ENCODE results near the gene CDKN2AIP. TPM values are rescaled to one million over a fixed set of nuclear protein-coding genes. Genes with fewer than 3 reads are reported as not detected.

Gene CDKN2AIP
- total and polyA plus RNA-seq, 11 donors = 5.3 to 12.5 (median 8.6) TPM

DNA sequence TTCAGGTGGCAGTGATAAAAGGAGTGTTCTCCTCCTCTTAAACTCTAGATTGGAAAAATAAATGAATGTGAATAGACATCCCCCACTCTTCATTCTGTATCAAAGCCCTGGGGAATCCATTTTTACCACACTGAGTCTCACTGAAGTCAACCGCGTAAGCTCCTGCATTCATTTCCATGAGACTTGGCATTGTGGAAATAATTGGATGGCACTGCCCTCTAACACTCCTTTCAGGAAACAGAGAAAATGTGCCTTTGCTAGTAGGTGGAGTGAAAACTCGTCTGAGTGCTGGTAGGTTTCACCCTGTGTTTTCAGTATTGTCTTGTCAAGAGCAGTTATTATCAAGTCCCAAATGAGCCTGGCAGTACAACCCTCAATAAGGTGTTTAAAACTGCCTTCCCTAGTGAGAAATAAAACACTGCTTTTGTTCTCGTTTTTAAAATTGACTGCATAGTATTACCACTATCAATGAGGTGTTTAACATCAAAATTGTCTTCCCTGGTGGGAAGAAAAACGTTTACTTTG, 9.7 kb upstream of the CDKN2AIP start:
- TF ChIP-seq POLR2A (IDR thresholded peaks at IDR 0.05) = no peak
- TF ChIP-seq, protein P1, sequence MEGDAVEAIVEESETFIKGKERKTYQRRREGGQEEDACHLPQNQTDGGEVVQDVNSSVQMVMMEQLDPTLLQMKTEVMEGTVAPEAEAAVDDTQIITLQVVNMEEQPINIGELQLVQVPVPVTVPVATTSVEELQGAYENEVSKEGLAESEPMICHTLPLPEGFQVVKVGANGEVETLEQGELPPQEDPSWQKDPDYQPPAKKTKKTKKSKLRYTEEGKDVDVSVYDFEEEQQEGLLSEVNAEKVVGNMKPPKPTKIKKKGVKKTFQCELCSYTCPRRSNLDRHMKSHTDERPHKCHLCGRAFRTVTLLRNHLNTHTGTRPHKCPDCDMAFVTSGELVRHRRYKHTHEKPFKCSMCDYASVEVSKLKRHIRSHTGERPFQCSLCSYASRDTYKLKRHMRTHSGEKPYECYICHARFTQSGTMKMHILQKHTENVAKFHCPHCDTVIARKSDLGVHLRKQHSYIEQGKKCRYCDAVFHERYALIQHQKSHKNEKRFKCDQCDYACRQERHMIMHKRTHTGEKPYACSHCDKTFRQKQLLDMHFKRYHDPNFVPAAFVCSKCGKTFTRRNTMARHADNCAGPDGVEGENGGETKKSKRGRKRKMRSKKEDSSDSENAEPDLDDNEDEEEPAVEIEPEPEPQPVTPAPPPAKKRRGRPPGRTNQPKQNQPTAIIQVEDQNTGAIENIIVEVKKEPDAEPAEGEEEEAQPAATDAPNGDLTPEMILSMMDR (IDR thresholded peaks at IDR 0.05) = no peak
- Histone ChIP-seq H3K9me3 (no peaks in the 10 kb centered on the region), H3K27ac (no peak overlapping the region), H3K4me1 (peaks cover 0 to 11% (median 0%) of the 10 kb centered on the region in 12 donors), H3K4me3 (no peak overlapping the region), H3K27me3 (no peaks in the 10 kb centered on the region), H3K36me3 (no peaks in the 10 kb centered on the region)
- DNase-seq (no peak), ATAC-seq (no peak)
- 61 to 66% (median 64%) methylated on average over 5 of the region's 5 CpGs for WGBS, 4 donors
- intact Hi-C loops (cut with DNase I) = no loop called here

DNA sequence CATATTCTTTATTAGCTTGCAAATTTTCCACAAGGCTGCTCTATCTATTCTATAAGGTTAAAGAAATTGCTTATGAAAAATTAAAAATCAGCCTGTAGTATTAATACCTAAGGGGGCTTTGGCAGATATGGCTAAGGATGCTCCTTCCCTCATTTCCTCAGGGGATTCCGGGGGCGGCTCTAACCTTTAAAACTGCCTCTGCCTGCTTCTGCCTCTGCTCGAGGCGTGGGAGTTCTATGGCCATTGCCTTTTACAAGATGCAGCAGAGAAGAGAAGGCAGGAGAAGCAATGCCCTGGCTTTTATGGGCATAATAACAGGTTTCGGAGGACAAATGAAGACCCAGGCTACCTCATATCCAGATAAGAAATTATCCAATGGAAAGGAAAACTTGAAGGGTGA, 8.6 kb upstream of the CDKN2AIP start:
- ATAC-seq = no peak
- 70 to 77% (median 76%) methylated on average over 5 of the region's 5 CpGs for WGBS, 4 donors

DNA sequence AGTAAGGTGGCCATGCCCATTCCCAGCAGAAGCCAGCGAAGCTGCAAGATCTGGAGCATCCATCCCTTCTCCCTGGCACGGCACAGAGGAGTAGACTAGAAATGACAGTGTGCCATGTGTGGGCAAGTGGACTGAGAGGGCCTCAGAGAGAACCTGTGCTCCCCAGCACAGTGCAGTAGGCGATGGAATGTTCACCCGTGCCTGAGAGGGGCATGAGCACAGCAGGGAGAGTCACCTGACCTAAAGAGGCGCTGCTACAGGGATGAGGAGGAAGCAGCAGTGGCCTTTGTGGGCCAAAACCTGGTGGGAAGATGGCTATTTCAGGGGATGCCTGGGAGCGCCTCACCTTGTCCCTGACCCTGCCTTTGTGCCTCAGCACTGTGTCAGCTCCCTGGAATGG, 8.0 kb upstream of the CDKN2AIP start:
- Histone ChIP-seq H3K27ac (no peak overlapping the region), H3K36me3 (no peaks in the 10 kb centered on the region), H3K4me3 (no peak overlapping the region), H3K4me1 (peaks cover 0 to 2% (median 0%) of the 10 kb centered on the region in 12 donors), H3K27me3 (no peaks in the 10 kb centered on the region), H3K9me3 (no peaks in the 10 kb centered on the region)
- ATAC-seq (peak in 1 of 4 donors; percentile 22), DNase-seq (no peak)
- intact Hi-C loops (cut with DNase I) = no loop called here
- 68 to 82% (median 79%) methylated on average over 6 of the region's 6 CpGs for WGBS, 4 donors
- TF ChIP-seq, protein P1 (IDR thresholded peaks at IDR 0.05) = no peak
- no peak for TF ChIP-seq POLR2A (IDR thresholded peaks at IDR 0.05)

More for the DNA sequence above, 8.6 kb upstream of the CDKN2AIP start:
- Histone ChIP-seq H3K27ac (no peak overlapping the region), H3K4me3 (no peak overlapping the region), H3K4me1 (peaks cover 0 to 7% (median 0%) of the 10 kb centered on the region in 12 donors), H3K27me3 (no peaks in the 10 kb centered on the region), H3K36me3 (no peaks in the 10 kb centered on the region), H3K9me3 (no peaks in the 10 kb centered on the region)
- no peak for DNase-seq
- intact Hi-C loops (cut with DNase I) = no loop called here
- no peak for TF ChIP-seq POLR2A (IDR thresholded peaks at IDR 0.05)
- TF ChIP-seq, protein P1 (IDR thresholded peaks at IDR 0.05) = no peak

DNA sequence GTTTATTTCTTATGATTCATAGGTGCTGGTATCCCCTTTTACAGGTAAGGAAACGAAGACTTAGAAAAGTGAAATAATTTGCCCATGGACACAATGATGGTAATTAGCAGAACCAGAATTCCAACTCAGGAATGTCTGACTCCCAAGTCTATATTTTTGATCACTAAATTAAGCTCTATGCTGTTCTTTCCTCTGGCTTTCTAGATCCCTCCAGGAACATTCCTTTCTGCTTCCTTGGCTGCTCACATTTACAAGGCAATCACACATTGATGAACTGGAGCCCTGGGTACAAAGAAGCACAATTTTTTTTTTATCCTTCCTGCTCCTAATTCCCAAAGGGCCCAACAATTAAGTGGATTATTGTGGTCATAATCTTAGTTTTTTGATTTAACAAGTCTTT, 7.0 kb upstream of the CDKN2AIP start:
- intact Hi-C loops (cut with DNase I) = no loop called here
- H3K27ac ChIP-seq = no peak overlapping the region
- no peaks in the 10 kb centered on the region for H3K9me3 ChIP-seq
- no peaks in the 10 kb centered on the region for H3K27me3 ChIP-seq
- 95 to 98% (median 96%) methylated on average over 1 of the region's 1 CpG for WGBS, 4 donors
- TF ChIP-seq, protein P1 (IDR thresholded peaks at IDR 0.05) = no peak
- TF ChIP-seq POLR2A (IDR thresholded peaks at IDR 0.05) = no peak
- ATAC-seq (no peak), DNase-seq (no peak)
- peaks cover 0 to under 1% (median 0%) of the 10 kb centered on the region in 12 donors for H3K4me1 ChIP-seq
- H3K4me3 ChIP-seq = no peak overlapping the region
- no peaks in the 10 kb centered on the region for H3K36me3 ChIP-seq
